Uterus (tissue), 2 donors: ENCODE measurements around the gene TARS1.

Experiments used
- POLR2A ChIP-seq, 2 donors: fragments of 450-650 bp; IDR thresholded peaks; one replicate each; pipeline ENCODE4 v1.6.1; 2016; ENCODE audit warnings: antibody characterized with exemption in 2 of 2, mild to moderate bottlenecking in 1 of 2, moderate library complexity in 1 of 2
- TF ChIP-seq, protein P1 (sequence below), 4 experiments: fragments of 200-600 bp in 2 of 4; fragments of 450-650 bp in 2 of 4; sonication (generic) in 2 of 4; IDR thresholded peaks; one replicate each; pipeline ENCODE4 v1.5.1; 2016 to 2019; ENCODE audit warnings: antibody characterized with exemption in 4 of 4, mild to moderate bottlenecking in 2 of 4, moderate library complexity in 1 of 4

DNA sequence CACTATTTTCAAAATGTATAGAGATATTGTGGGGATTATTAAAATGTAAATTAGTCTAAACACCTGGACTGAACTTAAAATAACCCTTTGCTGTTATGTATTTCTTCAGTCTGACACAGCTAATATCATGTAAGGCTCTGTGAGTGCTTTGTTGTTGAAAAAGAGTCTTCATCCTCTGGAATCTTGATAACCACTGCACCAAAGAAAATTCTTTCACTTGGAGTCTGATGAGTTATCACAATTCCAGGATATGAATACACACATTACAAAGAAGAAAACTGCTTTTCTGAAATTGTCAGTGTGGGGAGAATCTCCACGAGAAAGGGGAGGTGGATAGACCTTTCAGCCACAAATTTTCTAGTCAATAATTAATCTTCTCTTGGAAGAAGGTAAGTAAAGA, 42.3 kb upstream of the TARS1 start:
- TF ChIP-seq, protein P1, sequence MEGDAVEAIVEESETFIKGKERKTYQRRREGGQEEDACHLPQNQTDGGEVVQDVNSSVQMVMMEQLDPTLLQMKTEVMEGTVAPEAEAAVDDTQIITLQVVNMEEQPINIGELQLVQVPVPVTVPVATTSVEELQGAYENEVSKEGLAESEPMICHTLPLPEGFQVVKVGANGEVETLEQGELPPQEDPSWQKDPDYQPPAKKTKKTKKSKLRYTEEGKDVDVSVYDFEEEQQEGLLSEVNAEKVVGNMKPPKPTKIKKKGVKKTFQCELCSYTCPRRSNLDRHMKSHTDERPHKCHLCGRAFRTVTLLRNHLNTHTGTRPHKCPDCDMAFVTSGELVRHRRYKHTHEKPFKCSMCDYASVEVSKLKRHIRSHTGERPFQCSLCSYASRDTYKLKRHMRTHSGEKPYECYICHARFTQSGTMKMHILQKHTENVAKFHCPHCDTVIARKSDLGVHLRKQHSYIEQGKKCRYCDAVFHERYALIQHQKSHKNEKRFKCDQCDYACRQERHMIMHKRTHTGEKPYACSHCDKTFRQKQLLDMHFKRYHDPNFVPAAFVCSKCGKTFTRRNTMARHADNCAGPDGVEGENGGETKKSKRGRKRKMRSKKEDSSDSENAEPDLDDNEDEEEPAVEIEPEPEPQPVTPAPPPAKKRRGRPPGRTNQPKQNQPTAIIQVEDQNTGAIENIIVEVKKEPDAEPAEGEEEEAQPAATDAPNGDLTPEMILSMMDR (IDR thresholded peaks at IDR 0.05): no peak
- TF ChIP-seq POLR2A (IDR thresholded peaks at IDR 0.05): no peak
